Measurements from ENCODE around the gene SOCS1. TPM values are rescaled to one million over a fixed set of nuclear protein-coding genes. Genes with fewer than 3 reads are reported as not detected.

Gene SOCS1
- total and polyA plus RNA-seq, 2 experiments from 2014 or later, result 13.1 to 18.6 TPM

DNA sequence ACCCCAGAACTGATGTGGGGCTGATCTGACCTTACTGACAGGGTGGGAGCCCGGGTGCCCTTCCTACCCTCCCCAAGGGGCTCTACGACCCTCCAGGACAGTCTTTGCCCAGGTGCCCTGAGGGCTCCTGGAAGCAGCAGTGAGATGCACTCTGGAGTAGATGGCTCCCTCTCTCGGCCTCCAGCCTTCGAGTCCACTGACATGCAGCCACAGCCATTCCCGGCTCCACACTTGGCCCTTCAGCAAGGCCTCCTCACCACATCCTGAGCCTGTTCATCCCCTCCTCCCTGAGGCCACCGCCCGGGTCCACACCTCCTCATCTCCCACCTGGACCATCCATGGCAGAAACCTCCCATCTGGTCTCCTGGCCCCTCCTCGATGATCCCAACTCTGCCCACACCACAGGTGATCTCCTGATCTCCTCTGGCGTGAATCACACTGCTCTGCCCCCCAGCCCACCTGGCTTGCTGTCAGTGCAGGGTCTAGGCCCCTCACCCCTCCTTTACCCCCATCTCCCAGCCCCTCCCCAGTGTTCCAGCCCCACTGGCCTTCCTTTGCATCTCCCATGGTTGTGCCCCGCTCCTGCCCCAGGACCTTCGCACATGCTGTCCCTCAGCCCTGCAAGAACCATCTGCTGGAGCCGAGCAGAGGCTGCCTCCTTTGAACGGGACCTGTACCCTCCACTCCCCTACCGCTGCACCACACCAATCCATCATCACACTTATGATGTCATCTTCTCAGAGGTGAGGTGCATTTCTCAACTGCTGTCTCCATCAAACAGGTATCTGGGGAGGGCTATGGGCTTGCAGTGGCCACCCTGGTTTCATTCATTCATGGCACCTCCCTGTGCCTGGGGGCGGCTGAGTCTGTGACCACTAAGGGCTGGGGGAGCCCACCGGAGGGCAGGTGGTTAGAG lies 44.7 kb downstream of the SOCS1 start:
- no peak overlapping the region for H3K4me3 ChIP-seq
- TF ChIP-seq EZH2 (IDR thresholded peaks at IDR 0.05; ENCODE audit: borderline replicate concordance) (no peak), EZH2phosphoT487 (IDR thresholded peaks at IDR 0.05; ENCODE audit: low read depth, severe bottlenecking, unreplicated experiment) (no peak)
- TF ChIP-seq, protein P1, sequence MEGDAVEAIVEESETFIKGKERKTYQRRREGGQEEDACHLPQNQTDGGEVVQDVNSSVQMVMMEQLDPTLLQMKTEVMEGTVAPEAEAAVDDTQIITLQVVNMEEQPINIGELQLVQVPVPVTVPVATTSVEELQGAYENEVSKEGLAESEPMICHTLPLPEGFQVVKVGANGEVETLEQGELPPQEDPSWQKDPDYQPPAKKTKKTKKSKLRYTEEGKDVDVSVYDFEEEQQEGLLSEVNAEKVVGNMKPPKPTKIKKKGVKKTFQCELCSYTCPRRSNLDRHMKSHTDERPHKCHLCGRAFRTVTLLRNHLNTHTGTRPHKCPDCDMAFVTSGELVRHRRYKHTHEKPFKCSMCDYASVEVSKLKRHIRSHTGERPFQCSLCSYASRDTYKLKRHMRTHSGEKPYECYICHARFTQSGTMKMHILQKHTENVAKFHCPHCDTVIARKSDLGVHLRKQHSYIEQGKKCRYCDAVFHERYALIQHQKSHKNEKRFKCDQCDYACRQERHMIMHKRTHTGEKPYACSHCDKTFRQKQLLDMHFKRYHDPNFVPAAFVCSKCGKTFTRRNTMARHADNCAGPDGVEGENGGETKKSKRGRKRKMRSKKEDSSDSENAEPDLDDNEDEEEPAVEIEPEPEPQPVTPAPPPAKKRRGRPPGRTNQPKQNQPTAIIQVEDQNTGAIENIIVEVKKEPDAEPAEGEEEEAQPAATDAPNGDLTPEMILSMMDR (IDR thresholded peaks at IDR 0.05; ENCODE audit: poor library complexity), result no peak
- H3K9me2 ChIP-seq (replicated peaks; ENCODE audit: insufficient read depth), result no peaks in the 10 kb centered on the region
- DNase-seq (ENCODE audit: low spot score), result no peak
- H3K27me3 ChIP-seq, result no peaks in the 10 kb centered on the region
- no peak overlapping the region for H3K4me2 ChIP-seq
- H3K27ac ChIP-seq, result no peak overlapping the region
- 87% methylated on average over 15 of the region's 16 CpGs for WGBS (ENCODE audit: low lambda C conversion rate, missing lambda C conversion rate)
- no peaks in the 10 kb centered on the region for H3K79me2 ChIP-seq
- no peak overlapping the region for H2AFZ ChIP-seq
- H3K9me3 ChIP-seq (ENCODE audit: low read depth), result no peaks in the 10 kb centered on the region
- H4K20me1 ChIP-seq (ENCODE audit: insufficient read depth, poor library complexity, severe bottlenecking), result no peaks in the 10 kb centered on the region
- H3K36me3 ChIP-seq (replicated peaks; ENCODE audit: insufficient read depth, low read depth), result no peaks in the 10 kb centered on the region
- no peaks in the 10 kb centered on the region for H3K4me1 ChIP-seq (ENCODE audit: insufficient read depth)

DNA sequence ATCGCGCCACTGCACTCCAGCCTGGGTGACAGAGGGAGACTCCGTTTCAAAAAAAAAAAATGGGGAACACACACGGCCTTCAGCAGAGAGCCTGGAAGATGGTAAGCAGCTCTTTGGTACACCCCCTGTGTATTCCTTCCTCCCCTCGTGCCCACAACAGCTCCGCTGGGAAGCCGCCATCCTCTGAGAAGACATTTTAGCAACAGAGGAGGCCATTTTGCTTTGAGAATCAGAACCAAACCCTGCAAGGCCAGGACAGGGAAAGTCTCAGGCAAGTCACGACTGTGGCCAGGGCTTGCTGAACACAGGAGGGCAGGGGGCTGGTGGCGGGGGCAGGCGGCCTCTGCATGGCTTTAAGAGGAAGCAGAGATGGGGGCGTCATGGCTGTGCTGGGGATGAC lies 45.7 kb downstream of the SOCS1 start:
- no peak overlapping the region for H2AFZ ChIP-seq
- no peak for DNase-seq (ENCODE audit: low spot score)
- H3K4me2 ChIP-seq, result no peak overlapping the region
- H3K36me3 ChIP-seq (replicated peaks; ENCODE audit: insufficient read depth, low read depth), result no peaks in the 10 kb centered on the region
- WGBS (ENCODE audit: low lambda C conversion rate, missing lambda C conversion rate), result 93% methylated on average over 11 of the region's 11 CpGs
- no peaks in the 10 kb centered on the region for H3K79me2 ChIP-seq
- no peaks in the 10 kb centered on the region for H3K9me3 ChIP-seq (ENCODE audit: low read depth)
- H3K9me2 ChIP-seq (replicated peaks; ENCODE audit: insufficient read depth), result no peaks in the 10 kb centered on the region
- H3K4me3 ChIP-seq, result no peak overlapping the region
- H3K27ac ChIP-seq, result no peak overlapping the region
- no peaks in the 10 kb centered on the region for H3K27me3 ChIP-seq
- TF ChIP-seq, protein P1 (IDR thresholded peaks at IDR 0.05; ENCODE audit: poor library complexity), result no peak
- no peak for TF ChIP-seq EZH2 (IDR thresholded peaks at IDR 0.05; ENCODE audit: borderline replicate concordance)
- no peak for TF ChIP-seq EZH2phosphoT487 (IDR thresholded peaks at IDR 0.05; ENCODE audit: low read depth, severe bottlenecking, unreplicated experiment)
- no peaks in the 10 kb centered on the region for H3K4me1 ChIP-seq (ENCODE audit: insufficient read depth)
- H4K20me1 ChIP-seq (ENCODE audit: insufficient read depth, poor library complexity, severe bottlenecking), result no peaks in the 10 kb centered on the region

DNA sequence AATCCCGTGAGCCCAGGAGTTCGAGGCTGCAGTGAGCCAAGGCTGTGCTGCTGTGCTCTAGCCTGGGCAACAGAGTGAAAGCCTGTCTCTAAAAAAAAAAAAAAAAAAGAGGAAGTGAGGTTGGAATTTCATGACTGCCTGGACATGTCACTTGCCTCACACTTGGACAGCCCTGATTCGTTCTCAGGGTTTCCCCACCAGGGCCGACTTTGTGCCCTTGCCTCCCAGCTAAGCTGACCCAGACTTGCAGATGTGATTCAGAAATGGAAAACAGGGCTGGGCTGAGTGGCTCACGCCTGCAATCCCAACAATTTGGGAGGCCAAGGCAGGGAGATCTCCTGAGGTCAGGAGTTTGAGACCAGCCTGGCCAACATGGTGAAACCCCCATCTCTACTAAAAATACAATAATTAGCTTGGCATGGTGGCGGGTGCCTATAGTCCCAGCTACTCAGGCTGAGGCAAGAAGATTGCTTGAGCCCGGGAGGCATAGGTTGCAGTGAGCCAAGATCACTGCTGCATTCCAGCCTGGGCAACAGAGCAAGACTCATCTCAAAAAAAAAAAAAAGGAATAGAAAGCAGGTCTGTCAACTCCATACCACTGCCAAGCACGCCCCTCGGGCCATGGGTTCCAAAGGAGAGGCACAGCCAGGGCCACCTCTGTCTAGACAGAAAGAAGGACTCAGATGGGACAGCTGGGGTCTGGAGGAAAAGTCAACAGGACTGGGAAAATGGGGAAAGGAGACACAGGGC lies 46.9 kb downstream of the SOCS1 start:
- Histone ChIP-seq H3K36me3 (replicated peaks; ENCODE audit: insufficient read depth, low read depth) (no peaks in the 10 kb centered on the region), H3K9me2 (replicated peaks; ENCODE audit: insufficient read depth) (no peaks in the 10 kb centered on the region), H3K79me2 (no peaks in the 10 kb centered on the region), H3K27me3 (no peaks in the 10 kb centered on the region), H3K27ac (no peak overlapping the region), H4K20me1 (ENCODE audit: insufficient read depth, poor library complexity, severe bottlenecking) (no peaks in the 10 kb centered on the region), H3K9me3 (ENCODE audit: low read depth) (no peaks in the 10 kb centered on the region), H3K4me1 (ENCODE audit: insufficient read depth) (no peaks in the 10 kb centered on the region), H2AFZ (no peak overlapping the region), H3K4me2 (no peak overlapping the region), H3K4me3 (no peak overlapping the region)
- TF ChIP-seq, protein P1 (IDR thresholded peaks at IDR 0.05; ENCODE audit: poor library complexity), result no peak
- no peak for TF ChIP-seq EZH2phosphoT487 (IDR thresholded peaks at IDR 0.05; ENCODE audit: low read depth, severe bottlenecking, unreplicated experiment)
- WGBS (ENCODE audit: low lambda C conversion rate, missing lambda C conversion rate), result 83% methylated on average over 9 of the region's 9 CpGs
- DNase-seq (ENCODE audit: low spot score), result no peak
